Duodenal mucosa (tissue), 2 donors: ENCODE measurements around the gene CLDN9.
"Not testable (repeated sequence)": the region's sequence is repeated elsewhere in the genome, so short reads cannot be mapped to it uniquely, and the experiment has no call there.

Experiments used
- H3K27ac ChIP-seq: one replicate; pipeline ENCODE4 v1.7.0; 2013; ENCODE audit warnings: low read depth, low read length
- H3K27me3 ChIP-seq, 2 donors: one replicate each; pipeline ENCODE4 v1.7.0; 2013; ENCODE audit warnings: low read length in 2 of 2, control low read depth in 1 of 2; ENCODE audit not compliant: insufficient read depth in 2 of 2, control insufficient read depth in 1 of 2
- H3K36me3 ChIP-seq, 2 donors: one replicate each; pipeline ENCODE4 v1.7.0; 2013; ENCODE audit warnings: low read length in 2 of 2, control low read depth in 1 of 2; ENCODE audit not compliant: insufficient read depth in 2 of 2, control insufficient read depth in 1 of 2
- H3K4me1 ChIP-seq, 2 donors: one replicate each; pipeline ENCODE4 v1.7.0; 2013; ENCODE audit warnings: low read length in 2 of 2, control low read depth in 1 of 2; ENCODE audit not compliant: insufficient read depth in 2 of 2, control insufficient read depth in 1 of 2
- H3K4me3 ChIP-seq, 2 donors: one replicate each; pipeline ENCODE4 v1.7.0; 2013; ENCODE audit warnings: low read length in 2 of 2, low read depth in 1 of 2
- H3K9ac ChIP-seq, 2 donors: one replicate each; pipeline ENCODE4 v1.7.0; 2013; ENCODE audit warnings: low read length in 2 of 2, low read depth in 1 of 2
- H3K9me3 ChIP-seq, 2 donors: one replicate each; pipeline ENCODE4 v1.7.0; 2013; ENCODE audit warnings: low read length in 2 of 2, control low read depth in 1 of 2; ENCODE audit not compliant: control insufficient read depth in 1 of 2

The CLDN9 gene

GRCh38 chr16:3054965-3055733, 42.4 kb downstream of the CLDN9 start:
- Histone ChIP-seq H3K36me3 (peaks cover 0 to 5% of the 10 kb centered on the region in 2 donors), H3K4me1 (peaks cover 8 to 25% of the 10 kb centered on the region in 2 donors), H3K27me3 (peaks cover 0 to under 1% of the 10 kb centered on the region in 2 donors), H3K9ac (no peak overlapping the region), H3K4me3 (no peak overlapping the region), H3K27ac (no peak overlapping the region), H3K9me3 (no peaks in the 10 kb centered on the region)

- H3K4me1 ChIP-seq, result peaks cover 13 to 25% of the 10 kb centered on the region in 2 donors
- H3K36me3 ChIP-seq, H3K9ac ChIP-seq, H3K4me3 ChIP-seq, H3K27me3 ChIP-seq, H3K27ac ChIP-seq, H3K9me3 ChIP-seq: not testable (repeated sequence)
Observed at GRCh38 chr16:3055734-3056115, 43.0 kb downstream of the CLDN9 start.

- Histone ChIP-seq H3K27ac (no peak overlapping the region), H3K9ac (no peak overlapping the region), H3K4me3 (no peak overlapping the region), H3K9me3 (no peaks in the 10 kb centered on the region), H3K4me1 (peaks cover 13 to 25% of the 10 kb centered on the region in 2 donors), H3K36me3 (peaks cover 0 to 5% of the 10 kb centered on the region in 2 donors), H3K27me3 (no peaks in the 10 kb centered on the region)
Observed at GRCh38 chr16:3056336-3057180, 43.8 kb downstream of the CLDN9 start.

- Histone ChIP-seq H3K4me1 (peaks cover 13 to 25% of the 10 kb centered on the region in 2 donors), H3K9me3 (no peaks in the 10 kb centered on the region), H3K27ac (no peak overlapping the region), H3K4me3 (peak overlapping the region; percentile 78), H3K27me3 (no peaks in the 10 kb centered on the region), H3K9ac (no peak overlapping the region), H3K36me3 (peaks cover 0 to 5% of the 10 kb centered on the region in 2 donors)
Observed at GRCh38 chr16:3057181-3058138, 44.7 kb downstream of the CLDN9 start.

- Histone ChIP-seq H3K9me3 (no peaks in the 10 kb centered on the region), H3K27ac (peak overlapping the region; percentile 76), H3K9ac (peak overlapping the region; percentile 81 to 86), H3K27me3 (no peaks in the 10 kb centered on the region), H3K36me3 (peaks cover 0 to 5% of the 10 kb centered on the region in 2 donors), H3K4me1 (peaks cover 13 to 25% of the 10 kb centered on the region in 2 donors), H3K4me3 (peak overlapping the region; percentile 78)
Observed at GRCh38 chr16:3058139-3059030, 45.7 kb downstream of the CLDN9 start.

GRCh38 chr16:3059041-3059722, 46.5 kb downstream of the CLDN9 start:
- H3K27me3 ChIP-seq, result no peaks in the 10 kb centered on the region
- peak overlapping the region; percentile 90 for H3K27ac ChIP-seq
- peak overlapping the region; percentile 83 to 86 for H3K9ac ChIP-seq
- peaks cover 0 to 1% of the 10 kb centered on the region in 2 donors for H3K36me3 ChIP-seq
- peaks cover 13 to 21% of the 10 kb centered on the region in 2 donors for H3K4me1 ChIP-seq
- peak overlapping the region; percentile 78 for H3K4me3 ChIP-seq
- no peaks in the 10 kb centered on the region for H3K9me3 ChIP-seq

GRCh38 chr16:3059723-3060242, 47.1 kb downstream of the CLDN9 start:
- Histone ChIP-seq H3K36me3 (no peaks in the 10 kb centered on the region), H3K27me3 (no peaks in the 10 kb centered on the region), H3K9ac (peak overlapping the region; percentile 83 to 86), H3K9me3 (no peaks in the 10 kb centered on the region), H3K4me3 (peak overlapping the region; percentile 78), H3K4me1 (peaks cover 16 to 18% of the 10 kb centered on the region in 2 donors), H3K27ac (peak overlapping the region; percentile 90)

- Histone ChIP-seq H3K4me3 (peak overlapping the region in 1 of 2 donors; percentile 78), H3K9ac (peak overlapping the region in 1 of 2 donors; percentile 83), H3K36me3 (no peaks in the 10 kb centered on the region), H3K27ac (no peak overlapping the region), H3K9me3 (no peaks in the 10 kb centered on the region), H3K27me3 (no peaks in the 10 kb centered on the region), H3K4me1 (peaks cover 17 to 21% of the 10 kb centered on the region in 2 donors)
Observed at GRCh38 chr16:3060339-3061127, 47.8 kb downstream of the CLDN9 start.
